HEK293T (cell line): ENCODE measurements around the gene FRYL.
"Not testable (repeated sequence)": the region's sequence is repeated elsewhere in the genome, so short reads cannot be mapped to it uniquely, and the experiment has no call there.

Source experiments
- CTCF ChIA-PET: fragments of 350-600 bp; formaldehyde crosslinking; extraction: SDS; loops from one replicate; lab custom pipeline; 2021; ENCODE audit warnings: antibody characterized with exemption, inconsistent platforms; lab: Yijun Ruan, JAX
- POLR2A ChIA-PET: fragments of 350-600 bp; formaldehyde crosslinking; extraction: SDS; loops from one replicate; lab custom pipeline; 2020; ENCODE audit warnings: antibody characterized with exemption, inconsistent platforms; lab: Yijun Ruan, JAX
- DNase-seq: peaks from one replicate; pipeline ENCODE4 v3.0.0; 2012; ENCODE audit warnings: mixed read lengths; ENCODE audit errors: extremely low spot score
- ARNT ChIP-seq: fragments of 450-650 bp; IDR thresholded peaks from 2 replicates; pipeline ENCODE4 v1.6.1; 2017; ENCODE audit warnings: mild to moderate bottlenecking
- BHLHE40 ChIP-seq: fragments of 450-650 bp; IDR thresholded peaks from 2 replicates; pipeline ENCODE4 v1.6.1; 2016; ENCODE audit warnings: mild to moderate bottlenecking, moderate library complexity, borderline replicate concordance
- CTBP1 ChIP-seq: fragments of 450-650 bp; IDR thresholded peaks from 2 replicates; pipeline ENCODE4 v1.6.1; 2016; ENCODE audit warnings: borderline replicate concordance
- ELF4 ChIP-seq: fragments of 450-650 bp; IDR thresholded peaks from 2 replicates; pipeline ENCODE4 v1.6.1; 2017; ENCODE audit warnings: antibody characterized with exemption
- FOXA1 ChIP-seq: fragments of 450-650 bp; IDR thresholded peaks from 2 replicates; pipeline ENCODE4 v1.6.1; 2016; ENCODE audit warnings: mild to moderate bottlenecking
- FOXK2 ChIP-seq: fragments of 450-650 bp; IDR thresholded peaks from 2 replicates; pipeline ENCODE4 v1.6.1; 2016; ENCODE audit warnings: mild to moderate bottlenecking
- FOXM1 ChIP-seq: fragments of 450-650 bp; IDR thresholded peaks from 2 replicates; pipeline ENCODE4 v1.6.1; 2017; ENCODE audit warnings: mild to moderate bottlenecking, borderline replicate concordance
- HDGF ChIP-seq: fragments of 450-650 bp; IDR thresholded peaks from 2 replicates; pipeline ENCODE4 v1.6.1; 2017; ENCODE audit warnings: antibody characterized with exemption, borderline replicate concordance
- L3MBTL2 ChIP-seq: fragments of 450-650 bp; conservative IDR thresholded peaks from 2 replicates; pipeline ENCODE4 v1.6.1; 2016; ENCODE audit warnings: mild to moderate bottlenecking
- LEF1 ChIP-seq: fragments of 450-650 bp; IDR thresholded peaks from 2 replicates; pipeline ENCODE4 v1.6.1; 2017; ENCODE audit warnings: mild to moderate bottlenecking, borderline replicate concordance
- NFRKB ChIP-seq: fragments of 450-650 bp; IDR thresholded peaks from 2 replicates; pipeline ENCODE4 v1.6.1; 2016; ENCODE audit warnings: mild to moderate bottlenecking, moderate library complexity
- SP1 ChIP-seq: fragments of 450-650 bp; IDR thresholded peaks from 2 replicates; pipeline ENCODE4 v1.6.1; 2017
- SUZ12 ChIP-seq: fragments of 450-650 bp; IDR thresholded peaks from 2 replicates; pipeline ENCODE4 v1.6.1; 2016; ENCODE audit warnings: mild to moderate bottlenecking
- TARDBP ChIP-seq: fragments of 450-650 bp; IDR thresholded peaks from 2 replicates; pipeline ENCODE4 v1.6.1; 2016
- ZNF384 ChIP-seq: fragments of 450-650 bp; IDR thresholded peaks from 2 replicates; pipeline ENCODE4 v1.6.1; 2016
- TF ChIP-seq, protein P1 (sequence below): fragments of 450-650 bp; IDR thresholded peaks from 2 replicates; pipeline ENCODE4 v1.6.1; 2016

Gene FRYL

DNA sequence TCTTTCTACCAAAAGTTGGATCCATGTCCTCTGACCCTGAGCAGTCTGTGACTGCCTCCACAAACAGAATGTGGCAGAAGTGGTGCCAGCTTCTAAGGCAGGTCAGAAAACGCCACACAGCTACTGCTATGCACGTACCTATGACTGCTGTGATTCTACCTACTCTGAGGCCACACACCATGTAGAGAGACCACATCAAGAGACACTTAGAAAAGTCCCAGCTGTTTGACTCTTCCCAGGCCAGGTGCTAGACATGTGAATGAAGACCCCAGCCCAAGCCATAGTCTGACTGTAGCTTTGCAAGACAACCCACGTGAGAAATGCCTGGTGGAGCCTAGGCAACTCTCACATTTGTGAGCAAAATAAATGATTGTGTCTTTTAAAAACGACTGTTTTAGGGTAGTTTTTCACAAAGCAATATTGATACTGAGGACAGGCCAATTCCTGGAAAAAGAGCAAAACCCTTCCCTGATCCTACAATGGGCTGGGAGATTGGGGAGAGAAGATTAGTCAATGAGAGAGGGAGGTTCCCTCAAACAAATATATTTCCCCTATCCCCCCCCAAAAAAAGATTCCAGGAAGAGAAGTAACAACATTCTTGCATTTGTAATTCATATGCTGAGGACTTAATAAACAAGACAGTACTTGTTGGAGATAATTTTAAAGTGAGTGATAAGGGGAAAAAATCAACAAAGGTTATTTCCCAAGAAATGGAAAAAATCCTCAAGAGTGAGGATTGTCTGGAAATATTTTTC lies 33.3 kb downstream of the FRYL start:
- DNase-seq, result no peak
- TF ChIP-seq SUZ12, result no peak
- TF ChIP-seq ARNT, result no peak
- TF ChIP-seq L3MBTL2, result no peak
- no peak for TF ChIP-seq SP1
- no peak for TF ChIP-seq NFRKB
- no peak for TF ChIP-seq ELF4
- TF ChIP-seq LEF1, result no peak
- TF ChIP-seq CTBP1, result no peak
- TF ChIP-seq FOXK2, result no peak
- no peak for TF ChIP-seq TARDBP
- TF ChIP-seq HDGF, result no peak
- TF ChIP-seq, protein P1, sequence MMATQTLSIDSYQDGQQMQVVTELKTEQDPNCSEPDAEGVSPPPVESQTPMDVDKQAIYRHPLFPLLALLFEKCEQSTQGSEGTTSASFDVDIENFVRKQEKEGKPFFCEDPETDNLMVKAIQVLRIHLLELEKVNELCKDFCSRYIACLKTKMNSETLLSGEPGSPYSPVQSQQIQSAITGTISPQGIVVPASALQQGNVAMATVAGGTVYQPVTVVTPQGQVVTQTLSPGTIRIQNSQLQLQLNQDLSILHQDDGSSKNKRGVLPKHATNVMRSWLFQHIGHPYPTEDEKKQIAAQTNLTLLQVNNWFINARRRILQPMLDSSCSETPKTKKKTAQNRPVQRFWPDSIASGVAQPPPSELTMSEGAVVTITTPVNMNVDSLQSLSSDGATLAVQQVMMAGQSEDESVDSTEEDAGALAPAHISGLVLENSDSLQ, result no peak
- TF ChIP-seq FOXA1, result no peak
- no peak for TF ChIP-seq ZNF384
- POLR2A ChIA-PET, result no interaction called here
- CTCF ChIA-PET, result no interaction called here

DNA sequence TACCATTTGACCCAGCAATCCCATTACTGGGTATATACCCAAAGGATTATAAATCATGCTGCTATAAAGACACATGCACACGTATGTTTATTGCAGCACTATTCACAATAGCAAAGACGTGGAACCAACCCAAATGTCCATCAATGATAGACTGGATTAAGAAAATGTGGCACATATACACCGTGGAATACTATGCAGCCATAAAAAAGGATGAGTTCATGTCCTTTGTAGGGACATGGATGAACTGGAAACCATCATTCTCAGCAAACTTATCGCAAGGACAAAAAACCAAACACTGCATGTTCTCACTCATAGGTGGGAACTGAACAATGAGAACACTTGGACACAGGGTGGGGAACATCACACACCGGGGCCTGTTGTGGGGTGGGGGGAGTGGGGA lies 34.9 kb downstream of the FRYL start:
- CTCF ChIA-PET, DNase-seq, POLR2A ChIA-PET: not testable (repeated sequence)

DNA sequence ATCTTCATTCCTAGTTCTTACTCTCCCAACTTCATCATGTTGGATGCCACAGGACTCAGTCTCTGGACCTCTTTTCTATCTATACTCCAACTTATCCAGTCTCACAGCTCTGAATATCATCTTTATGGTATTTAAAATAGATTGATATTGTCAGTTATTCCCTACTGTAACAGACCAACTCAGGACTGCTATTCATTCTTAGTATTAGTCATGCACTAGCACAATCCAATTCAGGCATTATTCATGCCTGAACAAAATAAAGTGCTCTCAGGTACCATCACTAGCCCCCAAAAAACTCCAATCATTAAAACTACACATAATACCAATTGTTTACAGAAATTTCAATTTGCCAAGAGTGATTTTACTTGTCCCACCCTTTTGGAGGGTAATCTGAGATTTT lies 37.7 kb downstream of the FRYL start:
- CTCF ChIA-PET, result no interaction called here

DNA sequence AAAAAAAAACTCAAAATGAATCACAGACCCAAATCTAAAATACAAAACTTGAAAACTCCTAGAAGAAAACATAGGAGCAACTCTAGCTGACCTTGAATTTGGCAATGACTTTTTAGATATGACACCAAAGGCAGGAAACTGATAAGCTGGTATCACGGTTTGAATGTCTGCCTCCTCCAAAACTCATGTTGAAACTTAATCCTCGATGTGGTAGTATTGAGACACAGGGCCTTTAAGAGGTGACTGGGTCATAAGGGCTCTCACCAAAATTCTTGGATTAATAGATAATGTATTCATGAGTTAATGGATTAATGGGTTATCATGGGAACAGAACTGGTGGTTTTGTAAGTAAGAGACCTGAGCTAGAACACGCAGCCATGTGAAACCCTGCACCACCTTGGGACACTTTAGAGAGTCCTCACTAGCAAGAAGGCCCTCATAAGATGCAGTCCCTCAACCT lies 40.5 kb downstream of the FRYL start:
- CTCF ChIA-PET, result no interaction called here
- no peak for TF ChIP-seq L3MBTL2
- no peak for TF ChIP-seq BHLHE40
- TF ChIP-seq CTBP1, result no peak
- TF ChIP-seq TARDBP, result no peak
- TF ChIP-seq HDGF, result no peak
- no peak for DNase-seq
- POLR2A ChIA-PET, result no interaction called here

More for the DNA sequence above, 37.7 kb downstream of the FRYL start:
- no peak for TF ChIP-seq FOXK2
- TF ChIP-seq, protein P1, result no peak
- TF ChIP-seq SP1, result no peak
- no peak for TF ChIP-seq ARNT
- no peak for TF ChIP-seq ZNF384
- TF ChIP-seq SUZ12, result no peak
- no peak for TF ChIP-seq ELF4
- no peak for TF ChIP-seq TARDBP
- no peak for TF ChIP-seq L3MBTL2
- TF ChIP-seq LEF1, result no peak
- TF ChIP-seq CTBP1, result no peak
- TF ChIP-seq NFRKB, result no peak
- TF ChIP-seq FOXA1, result no peak
- TF ChIP-seq FOXM1, result no peak
- TF ChIP-seq BHLHE40, result no peak
- TF ChIP-seq HDGF, result no peak
- POLR2A ChIA-PET, result no interaction called here
- DNase-seq, result no peak

DNA sequence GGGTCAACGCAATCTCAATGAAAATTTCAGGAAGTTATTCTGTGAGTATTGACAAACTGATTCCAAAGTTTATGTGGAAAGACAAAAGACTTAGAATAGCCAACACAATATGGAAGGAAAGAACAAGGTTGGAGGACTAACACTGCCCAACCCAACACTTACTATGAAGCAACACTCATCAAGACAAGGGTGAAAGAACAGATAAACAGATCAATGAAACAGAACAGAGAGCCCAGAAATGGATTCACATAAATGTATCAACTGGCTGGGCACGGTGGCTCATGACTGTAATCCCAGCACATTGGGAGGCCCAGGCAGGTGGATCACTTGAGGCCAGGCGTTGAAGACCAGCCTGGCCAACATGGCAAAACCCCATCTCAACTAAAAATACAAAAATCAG lies 41.2 kb downstream of the FRYL start:
- no peak for TF ChIP-seq HDGF
- no peak for TF ChIP-seq ELF4
- no peak for TF ChIP-seq FOXM1
- no peak for TF ChIP-seq NFRKB
- no peak for TF ChIP-seq SUZ12
- no peak for TF ChIP-seq CTBP1
- no peak for TF ChIP-seq SP1
- no peak for TF ChIP-seq BHLHE40
- no peak for TF ChIP-seq ZNF384
- no peak for TF ChIP-seq L3MBTL2
- TF ChIP-seq TARDBP, result no peak
- TF ChIP-seq, protein P1, result no peak
- no peak for TF ChIP-seq ARNT
- CTCF ChIA-PET, result no interaction called here
- DNase-seq, result no peak
- POLR2A ChIA-PET, result no interaction called here

DNA sequence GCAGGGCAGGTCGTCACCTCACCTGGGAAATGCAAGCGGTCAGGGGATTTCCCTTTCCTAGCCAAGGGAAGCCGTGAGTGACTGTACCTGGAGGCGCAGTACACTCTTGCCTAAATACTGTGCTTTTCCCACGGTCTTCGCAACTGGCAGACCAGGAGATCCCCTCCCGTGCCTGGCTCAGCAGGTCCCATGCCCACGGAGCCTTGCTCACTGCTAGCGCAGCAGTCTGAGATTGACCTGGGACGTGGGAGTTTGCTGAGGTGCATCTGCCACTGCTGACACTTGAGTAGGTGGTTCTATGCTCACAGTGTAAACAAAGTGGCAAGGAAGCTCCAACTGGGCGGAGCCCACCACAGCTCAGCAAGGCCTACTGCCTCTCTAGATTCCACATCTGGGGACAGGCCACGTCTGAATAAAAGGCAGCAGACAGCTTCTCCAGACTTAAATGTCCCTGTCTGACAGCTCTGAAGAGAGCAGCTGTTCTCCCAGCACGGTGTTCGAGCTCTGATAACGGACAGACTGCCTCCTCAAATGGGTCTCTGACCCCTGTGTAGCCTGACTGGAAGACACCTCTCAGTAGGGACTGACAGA lies 51.1 kb downstream of the FRYL start:
- POLR2A ChIA-PET, DNase-seq, CTCF ChIA-PET: not testable (repeated sequence)
